H1 (cell line): ENCODE data around the gene CNIH3. TPM values are rescaled to one million over a fixed set of nuclear protein-coding genes. Genes with fewer than 3 reads are reported as not detected.

ENCODE experiments used
- NANOG ChIP-seq: IDR thresholded peaks from 2 replicates; pipeline ENCODE4 v1.6.1; 2011; ENCODE audit warnings: low read length, low read depth, mild to moderate bottlenecking, inconsistent platforms; ENCODE audit not compliant: insufficient read depth, poor library complexity, severe bottlenecking
- polyA plus RNA-seq, 7 experiments: library from polyadenylated mRNA; depleted of rRNA in 3 of 7; stranded (reverse) in 5 of 7; unstranded in 2 of 7; fragments of >200 nt in 5 of 7; fragments of 200-250 nt in 2 of 7; gene quantifications; 1 replicate in 5 of 7; 2 replicates in 1 of 7; 4 replicates in 1 of 7; pipeline versions ENCODE4 v1.2.1 to v1.2.3, GENCODE V29; 2011 to 2013; ENCODE audit warnings: missing spikeins in 2 of 7, mixed read lengths in 2 of 7
- total RNA-seq: library from RNA; stranded (reverse); fragmentation: NEBNext Ultra II Directional; extraction: Animal tissue kit (Norgen Biotek cat#: 25700); gene quantifications from 2 replicates; pipeline ENCODE4 v1.2.1, GENCODE V29; 2021

Gene CNIH3
- total and polyA plus RNA-seq, 2 of the 8 experiments (the other 6 are each of a cell fraction or from before 2014, with no cell fraction given) = 3.7 to 5.6 TPM

GRCh38 chr1:224789311-224789710 is 173.2 kb downstream of the CNIH3 start (continued):
- TF ChIP-seq NANOG = no peak
- TF ChIP-seq, all 59 proteins: peak for 0

Other genes starting within 250 kb of the CNIH3 start
- gene WDR26, start 181.5 kb upstream of the CNIH3 start, total RNA-seq = 65.5 and 72.5 TPM in 2 replicates
- gene WDR26, start 181.5 kb upstream of the CNIH3 start, polyA plus RNA-seq (2011; rRNA removed) = 14.7 and 18.0 TPM in 2 replicates